HG03460 (cell line): ENCODE results near the gene FBRSL1.
A peak's percentile ranks its signal among the peaks of the same experiment; 100 is the strongest.
"Not testable (repeated sequence)": the region's sequence is repeated elsewhere in the genome, so short reads cannot be mapped to it uniquely, and the experiment has no call there.

Experiments
- ATAC-seq: cut with Tn5 transposase; IDR thresholded peaks from one replicate; pipeline ENCODE4 v1.9.1; 2021; ENCODE audit not compliant: unreplicated experiment

FBRSL1 gene

GRCh38 chr12:132470397-132470796, 19.6 kb upstream of the FBRSL1 start:
- ATAC-seq = no peak

GRCh38 chr12:132471011-132471857, 18.7 kb upstream of the FBRSL1 start:
- ATAC-seq = peak; percentile 45

- no peak for ATAC-seq
Observed at GRCh38 chr12:132471858-132472255, 18.1 kb upstream of the FBRSL1 start.

- no peak for ATAC-seq
Observed at GRCh38 chr12:132472386-132472785, 17.6 kb upstream of the FBRSL1 start.

GRCh38 chr12:132474237-132474741, 15.7 kb upstream of the FBRSL1 start:
- no peak for ATAC-seq

GRCh38 chr12:132474799-132475303, 15.1 kb upstream of the FBRSL1 start:
- not testable (repeated sequence) for ATAC-seq

GRCh38 chr12:132475304-132476037, 14.5 kb upstream of the FBRSL1 start:
- no peak for ATAC-seq

GRCh38 chr12:132476038-132476414, 13.9 kb upstream of the FBRSL1 start:
- ATAC-seq = no peak

- ATAC-seq = no peak
Observed at GRCh38 chr12:132476421-132476820, 13.5 kb upstream of the FBRSL1 start.

GRCh38 chr12:132477017-132477702, 12.8 kb upstream of the FBRSL1 start:
- no peak for ATAC-seq

- no peak for ATAC-seq
Observed at GRCh38 chr12:132477703-132478432, 12.1 kb upstream of the FBRSL1 start.

GRCh38 chr12:132478433-132478803, 11.5 kb upstream of the FBRSL1 start:
- no peak for ATAC-seq

- no peak for ATAC-seq
Observed at GRCh38 chr12:132478845-132479244, 11.1 kb upstream of the FBRSL1 start.

GRCh38 chr12:132479291-132479690, 10.7 kb upstream of the FBRSL1 start:
- ATAC-seq = no peak

GRCh38 chr12:132479938-132480622, 9.9 kb upstream of the FBRSL1 start:
- no peak for ATAC-seq

GRCh38 chr12:132480623-132481132, 9.3 kb upstream of the FBRSL1 start:
- ATAC-seq = no peak

GRCh38 chr12:132481345-132481744, 8.6 kb upstream of the FBRSL1 start:
- no peak for ATAC-seq

- ATAC-seq = no peak
Observed at GRCh38 chr12:132481771-132482745, 7.9 kb upstream of the FBRSL1 start.

GRCh38 chr12:132482771-132483170, 7.2 kb upstream of the FBRSL1 start:
- ATAC-seq = no peak
